ENCODE measurements around the gene PCDHGB1.

GRCh38 chr5:141343242-141343952 is 6.5 kb upstream of the PCDHGB1 start, which contains the start of gene PCDHGA3:
- TF ChIP-seq CTCF (IDR thresholded peaks at IDR 0.05) (no peak), POLR2AphosphoS5 (IDR thresholded peaks at IDR 0.05) (no peak), POLR2A (IDR thresholded peaks at IDR 0.05) (no peak), EP300 (IDR thresholded peaks at IDR 0.05) (no peak)
